Breast epithelium (tissue), 3 donors: ENCODE results near the gene TRMU.

Experiments
- CTCF ChIP-seq, 3 donors: fragments of 450-650 bp; IDR thresholded peaks; one replicate each; pipeline ENCODE4 v1.5.1; 2016 to 2017; ENCODE audit warnings: antibody characterized with exemption in 3 of 3, mild to moderate bottlenecking in 3 of 3, moderate library complexity in 3 of 3
- POLR2A ChIP-seq: fragments of 450-650 bp; IDR thresholded peaks from one replicate; pipeline ENCODE4 v1.6.1; 2016; ENCODE audit warnings: antibody characterized with exemption, mild to moderate bottlenecking, moderate library complexity
- POLR2AphosphoS5 ChIP-seq, 3 donors: sonication (generic); formaldehyde crosslinking; IDR thresholded peaks; one replicate each; pipeline ENCODE4 v1.6.1; 2017; ENCODE audit warnings: antibody characterized with exemption in 3 of 3

- TF ChIP-seq CTCF (IDR thresholded peaks at IDR 0.05) (no peak), POLR2A (no peak), POLR2AphosphoS5 (IDR thresholded peaks at IDR 0.05) (no peak)
These were observed 16.8 kb downstream of the TRMU start for GRCh38 chr22:46352276-46352675.
